KMS-11 (cell line): ENCODE measurements around the gene C5orf24.

Experiments used
- H2AFZ ChIP-seq: fragments of 200-600 bp; sonication (generic); 2 replicates; pipeline ENCODE4 v1.6.1; 2016; ENCODE audit warnings: antibody characterized with exemption, mixed run types, low read depth
- H3K27ac ChIP-seq: fragments of 200-600 bp; sonication (generic); 2 replicates; pipeline ENCODE4 v1.6.1; 2016; ENCODE audit warnings: mild to moderate bottlenecking, mixed run types
- H3K27me3 ChIP-seq: fragments of 200-600 bp; sonication (generic); 2 replicates; pipeline ENCODE4 v1.6.1; 2017; ENCODE audit warnings: mild to moderate bottlenecking, low read depth, mixed run types, moderate library complexity; ENCODE audit not compliant: insufficient read depth
- H3K36me3 ChIP-seq: fragments of 200-600 bp; sonication (generic); 2 replicates; pipeline ENCODE4 v1.6.1; 2017; ENCODE audit warnings: mild to moderate bottlenecking, mixed run types; ENCODE audit not compliant: insufficient read depth
- H3K4me1 ChIP-seq: fragments of 200-600 bp; sonication (generic); 2 replicates; pipeline ENCODE4 v1.6.1; 2016; ENCODE audit warnings: mild to moderate bottlenecking, low read depth, mixed run types; ENCODE audit not compliant: poor library complexity, severe bottlenecking
- H3K4me2 ChIP-seq: fragments of 200-600 bp; sonication (generic); 2 replicates; pipeline ENCODE4 v1.7.0; 2016; ENCODE audit warnings: mild to moderate bottlenecking, mixed run types
- H3K4me3 ChIP-seq: fragments of 200-600 bp; sonication (generic); IDR thresholded peaks from 2 replicates; pipeline ENCODE4 v1.6.1; 2017; ENCODE audit warnings: low read depth, low read length, mixed read lengths; ENCODE audit not compliant: insufficient read depth
- H3K79me2 ChIP-seq: fragments of 200-600 bp; sonication (generic); 2 replicates; pipeline ENCODE4 v1.6.1; 2016; ENCODE audit warnings: low read depth, mixed run types; ENCODE audit not compliant: insufficient read depth
- H3K9ac ChIP-seq: fragments of 200-600 bp; sonication (generic); 2 replicates; pipeline ENCODE4 v1.6.1; 2016; ENCODE audit warnings: mild to moderate bottlenecking, mixed run types
- H4K20me1 ChIP-seq: fragments of 200-600 bp; sonication (generic); 2 replicates; pipeline ENCODE4 v1.6.1; 2016; ENCODE audit warnings: mild to moderate bottlenecking, mixed run types; ENCODE audit not compliant: insufficient read depth
- TF ChIP-seq, protein P1 (sequence below): fragments of 200-600 bp; sonication (generic); conservative IDR thresholded peaks from 2 replicates; pipeline ENCODE4 v1.6.1; 2017; ENCODE audit warnings: low read depth, mild to moderate bottlenecking, antibody characterized with exemption, low read length, moderate library complexity, mixed read lengths

The C5orf24 gene

DNA sequence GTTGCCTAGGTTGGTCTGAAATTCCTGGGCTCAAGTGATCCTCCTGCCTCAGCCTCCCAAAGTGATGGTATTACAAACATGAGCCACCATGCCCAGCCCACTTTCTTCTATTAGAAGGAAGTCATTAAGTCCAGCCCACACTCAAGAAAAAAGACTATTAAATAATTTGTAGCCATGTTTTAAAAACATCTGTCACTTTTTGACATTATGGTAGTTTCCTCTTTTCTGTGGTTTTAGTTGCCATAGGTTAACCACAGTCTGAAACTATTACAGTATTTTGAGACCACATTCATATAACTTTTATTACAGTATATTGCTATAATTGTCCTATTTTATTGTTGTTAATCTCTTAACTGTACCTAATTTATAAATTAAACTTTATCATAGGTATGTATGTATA is 31.9 kb upstream of the C5orf24 start:
- H3K4me3 ChIP-seq, result no peak overlapping the region
- H3K4me2 ChIP-seq, result peak overlapping the region; percentile 14; the same call in 1 of the 2 replicates
- H3K79me2 ChIP-seq, result no peaks in the 10 kb centered on the region
- no peak overlapping the region for H2AFZ ChIP-seq
- no peaks in the 10 kb centered on the region for H3K27me3 ChIP-seq
- no peaks in the 10 kb centered on the region for H4K20me1 ChIP-seq
- H3K27ac ChIP-seq, result 0 out of 2 replicates have a peak overlapping the region, but pooled peaks have one; percentile 9
- TF ChIP-seq, protein P1, sequence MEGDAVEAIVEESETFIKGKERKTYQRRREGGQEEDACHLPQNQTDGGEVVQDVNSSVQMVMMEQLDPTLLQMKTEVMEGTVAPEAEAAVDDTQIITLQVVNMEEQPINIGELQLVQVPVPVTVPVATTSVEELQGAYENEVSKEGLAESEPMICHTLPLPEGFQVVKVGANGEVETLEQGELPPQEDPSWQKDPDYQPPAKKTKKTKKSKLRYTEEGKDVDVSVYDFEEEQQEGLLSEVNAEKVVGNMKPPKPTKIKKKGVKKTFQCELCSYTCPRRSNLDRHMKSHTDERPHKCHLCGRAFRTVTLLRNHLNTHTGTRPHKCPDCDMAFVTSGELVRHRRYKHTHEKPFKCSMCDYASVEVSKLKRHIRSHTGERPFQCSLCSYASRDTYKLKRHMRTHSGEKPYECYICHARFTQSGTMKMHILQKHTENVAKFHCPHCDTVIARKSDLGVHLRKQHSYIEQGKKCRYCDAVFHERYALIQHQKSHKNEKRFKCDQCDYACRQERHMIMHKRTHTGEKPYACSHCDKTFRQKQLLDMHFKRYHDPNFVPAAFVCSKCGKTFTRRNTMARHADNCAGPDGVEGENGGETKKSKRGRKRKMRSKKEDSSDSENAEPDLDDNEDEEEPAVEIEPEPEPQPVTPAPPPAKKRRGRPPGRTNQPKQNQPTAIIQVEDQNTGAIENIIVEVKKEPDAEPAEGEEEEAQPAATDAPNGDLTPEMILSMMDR, result no peak
- peaks cover 16% of the 10 kb centered on the region for H3K4me1 ChIP-seq
- H3K36me3 ChIP-seq, result peaks cover 5% of the 10 kb centered on the region; the same call in 1 of the 2 replicates
- H3K9ac ChIP-seq, result no peak overlapping the region

DNA sequence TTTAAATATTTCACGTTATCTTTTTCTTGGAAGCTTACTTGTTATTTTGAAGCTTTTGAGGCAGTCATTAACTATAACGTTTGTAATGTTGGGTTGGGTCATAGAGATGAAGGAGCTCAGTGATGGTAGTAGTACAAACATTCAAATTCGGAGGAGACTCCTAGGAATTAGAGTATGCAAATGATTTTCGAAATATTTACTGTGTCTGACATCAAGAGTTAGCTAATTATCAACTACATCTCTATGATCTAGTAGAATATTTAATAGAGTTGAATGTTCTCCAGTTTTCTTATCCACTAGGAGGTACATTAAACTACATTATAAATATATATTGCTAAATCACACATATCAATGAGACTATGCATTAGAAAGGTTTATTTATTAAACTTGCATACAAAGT is 28.8 kb upstream of the C5orf24 start:
- Histone ChIP-seq H3K27ac (no peak overlapping the region), H3K9ac (no peak overlapping the region), H3K79me2 (no peaks in the 10 kb centered on the region), H3K27me3 (no peaks in the 10 kb centered on the region), H2AFZ (no peak overlapping the region), H3K4me1 (peaks cover 16% of the 10 kb centered on the region), H4K20me1 (no peaks in the 10 kb centered on the region), H3K4me3 (no peak overlapping the region), H3K36me3 (peaks cover 11% of the 10 kb centered on the region; the same call in 1 of the 2 replicates), H3K4me2 (no peak overlapping the region)
- TF ChIP-seq, protein P1, result no peak

DNA sequence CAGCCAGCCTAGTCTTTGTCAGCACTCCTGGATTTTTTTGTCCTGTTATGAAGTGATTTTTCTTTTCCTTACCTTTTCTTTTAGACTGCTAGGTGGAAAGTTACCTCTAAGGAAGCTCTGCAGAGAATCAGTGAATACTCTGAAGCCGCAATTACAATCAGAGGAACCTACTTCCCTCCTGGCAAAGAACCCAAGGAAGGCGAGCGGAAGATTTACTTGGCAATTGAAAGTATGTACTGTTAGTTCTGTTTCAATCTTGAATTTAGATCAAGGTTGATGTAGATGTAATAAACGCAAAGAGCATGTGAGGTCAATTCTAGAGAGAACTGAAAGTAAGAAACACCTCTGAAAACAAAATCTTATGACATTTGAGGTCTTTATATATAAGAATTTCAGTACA is 27.0 kb upstream of the C5orf24 start:
- H3K4me3 ChIP-seq, result no peak overlapping the region
- no peak overlapping the region for H3K9ac ChIP-seq
- TF ChIP-seq, protein P1, result no peak
- no peaks in the 10 kb centered on the region for H3K27me3 ChIP-seq
- peaks cover 11% of the 10 kb centered on the region; the same call in 1 of the 2 replicates for H3K36me3 ChIP-seq
- H2AFZ ChIP-seq, result no peak overlapping the region
- H3K4me1 ChIP-seq, result peaks cover 5% of the 10 kb centered on the region
- no peak overlapping the region for H3K4me2 ChIP-seq
- H4K20me1 ChIP-seq, result no peaks in the 10 kb centered on the region
- H3K79me2 ChIP-seq, result no peaks in the 10 kb centered on the region
- no peak overlapping the region for H3K27ac ChIP-seq

DNA sequence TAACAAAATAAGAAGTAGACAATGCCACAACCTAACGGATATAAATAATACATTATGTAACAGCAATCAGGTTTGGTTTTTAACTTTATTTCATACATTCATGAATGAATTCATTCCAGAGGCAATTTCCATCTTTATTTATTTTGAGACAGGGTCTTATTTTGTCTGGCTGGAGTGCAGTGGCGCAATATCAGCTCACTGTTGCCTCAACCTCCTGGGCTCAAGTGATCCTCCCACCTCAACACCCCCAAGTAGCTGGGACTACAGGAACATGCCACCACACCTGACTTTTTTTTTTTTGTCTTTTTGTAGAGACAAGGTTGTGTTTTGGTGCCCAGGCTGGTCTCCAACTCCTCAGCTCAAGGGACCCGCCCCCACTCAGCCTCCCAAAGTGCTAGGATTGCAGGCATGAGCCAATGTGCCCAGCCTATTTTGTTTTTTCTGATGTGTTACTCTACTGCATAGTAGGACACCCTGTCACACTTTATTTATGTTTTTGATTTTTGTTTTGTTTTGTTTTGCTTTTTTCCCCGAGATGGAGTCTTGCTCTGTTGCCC is 26.3 kb upstream of the C5orf24 start:
- TF ChIP-seq, protein P1, result no peak
- Histone ChIP-seq H3K27me3 (no peaks in the 10 kb centered on the region), H3K4me1 (no peaks in the 10 kb centered on the region), H3K79me2 (no peaks in the 10 kb centered on the region), H4K20me1 (no peaks in the 10 kb centered on the region), H3K36me3 (peaks cover 11% of the 10 kb centered on the region; the same call in 1 of the 2 replicates), H3K9ac (no peak overlapping the region), H3K4me2 (no peak overlapping the region), H2AFZ (no peak overlapping the region), H3K4me3 (no peak overlapping the region), H3K27ac (no peak overlapping the region)
